GM21529 (cell line): ENCODE measurements around the gene WASF3.

Source experiments
- ATAC-seq: cut with Tn5 transposase; IDR thresholded peaks from one replicate; pipeline ENCODE4 v1.9.1; 2021; ENCODE audit not compliant: unreplicated experiment

Gene WASF3, protein sequence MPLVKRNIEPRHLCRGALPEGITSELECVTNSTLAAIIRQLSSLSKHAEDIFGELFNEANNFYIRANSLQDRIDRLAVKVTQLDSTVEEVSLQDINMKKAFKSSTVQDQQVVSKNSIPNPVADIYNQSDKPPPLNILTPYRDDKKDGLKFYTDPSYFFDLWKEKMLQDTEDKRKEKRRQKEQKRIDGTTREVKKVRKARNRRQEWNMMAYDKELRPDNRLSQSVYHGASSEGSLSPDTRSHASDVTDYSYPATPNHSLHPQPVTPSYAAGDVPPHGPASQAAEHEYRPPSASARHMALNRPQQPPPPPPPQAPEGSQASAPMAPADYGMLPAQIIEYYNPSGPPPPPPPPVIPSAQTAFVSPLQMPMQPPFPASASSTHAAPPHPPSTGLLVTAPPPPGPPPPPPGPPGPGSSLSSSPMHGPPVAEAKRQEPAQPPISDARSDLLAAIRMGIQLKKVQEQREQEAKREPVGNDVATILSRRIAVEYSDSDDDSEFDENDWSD

DNA sequence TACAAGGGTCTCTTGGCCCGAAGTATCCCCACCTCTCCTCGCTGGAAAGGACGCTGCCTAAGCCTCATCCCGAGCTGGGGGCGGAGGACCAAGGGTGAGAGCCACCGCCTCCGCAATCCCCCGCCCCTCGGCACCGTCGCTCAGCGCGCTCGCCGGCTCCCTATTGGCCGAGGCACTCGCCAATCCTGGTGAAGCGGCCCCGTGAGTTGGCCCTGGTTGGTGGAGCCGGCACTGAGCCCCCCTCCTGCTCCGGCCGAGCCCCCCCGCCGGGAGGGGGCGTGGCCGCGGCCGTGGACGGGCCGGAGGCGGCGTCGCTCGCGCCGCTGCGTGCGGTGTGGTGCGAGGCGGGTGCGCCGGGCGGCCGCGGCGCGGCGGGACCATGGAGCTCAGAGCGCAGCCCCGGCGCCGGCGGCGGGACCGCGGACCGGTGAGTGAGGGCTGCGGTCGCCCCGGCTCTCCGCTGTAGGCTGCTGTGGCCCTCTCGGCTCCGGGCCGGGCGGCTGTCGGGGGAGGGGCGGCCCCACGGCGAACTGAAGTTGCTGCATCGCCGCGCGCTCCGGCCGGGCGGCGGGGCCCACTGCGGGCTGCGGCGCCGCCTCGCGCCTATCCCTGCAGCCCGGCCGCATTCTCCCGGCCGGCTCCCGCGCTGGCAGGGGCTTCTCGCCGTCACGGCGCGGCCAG lies at the start of gene WASF3:
Gene WASF3, plus strand, starts transcription at position 291 of the 681 bp plus-strand sequence. CDS start 84,588 bp downstream, outside the sequence.
- ATAC-seq = peak; percentile 96

DNA sequence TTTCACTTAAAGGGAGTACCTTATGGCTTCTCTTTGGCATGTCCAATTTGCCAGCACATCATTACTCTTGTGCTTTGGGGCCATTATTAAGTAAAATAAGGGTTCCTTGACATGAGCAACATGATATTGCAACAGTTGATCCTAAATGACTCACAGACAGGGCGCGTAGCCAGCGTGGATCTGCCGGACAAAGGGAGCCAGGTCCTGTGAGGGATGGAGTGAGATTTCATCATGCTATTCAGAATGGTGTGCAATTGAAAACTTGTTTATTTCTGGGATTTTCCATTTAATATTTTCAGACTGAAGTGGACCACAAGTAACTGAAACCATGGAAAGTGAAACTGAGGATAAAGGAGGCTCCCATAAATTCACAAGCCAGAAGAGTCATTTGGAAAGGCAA lies 48.6 kb upstream of the WASF3 start:
- no peak for ATAC-seq

DNA sequence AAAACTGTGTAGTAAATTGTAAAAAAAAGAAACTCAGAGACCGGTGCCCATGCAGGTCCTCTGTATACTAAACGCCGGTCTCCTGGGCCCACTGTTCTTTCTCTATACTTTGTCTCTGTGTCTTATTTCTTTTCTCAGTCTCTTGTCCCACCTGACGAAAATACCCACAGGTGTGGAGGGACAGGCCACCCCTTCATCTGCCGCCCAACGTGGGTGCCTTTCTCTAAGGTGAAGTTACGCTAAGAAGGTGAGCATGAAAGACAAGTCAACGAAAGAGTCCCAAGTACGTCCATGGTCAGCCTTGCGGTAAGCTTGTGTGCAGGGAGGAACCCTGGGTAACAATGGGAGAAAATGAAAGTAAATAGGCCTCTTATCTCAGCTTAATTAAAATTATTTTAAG lies 48.0 kb upstream of the WASF3 start:
- ATAC-seq = no peak

DNA sequence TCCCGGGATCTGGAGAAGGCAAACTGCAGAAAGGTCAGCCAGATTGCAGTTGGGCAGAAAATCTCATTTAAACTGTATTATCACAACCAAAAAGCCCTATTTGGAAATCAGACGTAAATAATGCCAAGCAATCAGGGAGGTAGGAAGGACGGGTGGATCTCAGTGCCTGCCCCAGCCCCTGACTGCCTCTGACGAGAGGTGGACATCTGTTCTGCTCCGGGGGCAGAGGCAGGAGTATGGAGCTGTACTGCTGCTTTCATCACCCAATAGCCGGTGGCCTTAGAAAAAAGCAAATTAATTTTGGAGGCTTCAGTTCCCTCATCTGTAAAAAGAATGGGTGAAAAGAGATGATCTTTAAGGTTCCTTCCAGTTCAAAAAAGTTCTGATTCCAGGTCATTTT lies 43.6 kb upstream of the WASF3 start:
- no peak for ATAC-seq

DNA sequence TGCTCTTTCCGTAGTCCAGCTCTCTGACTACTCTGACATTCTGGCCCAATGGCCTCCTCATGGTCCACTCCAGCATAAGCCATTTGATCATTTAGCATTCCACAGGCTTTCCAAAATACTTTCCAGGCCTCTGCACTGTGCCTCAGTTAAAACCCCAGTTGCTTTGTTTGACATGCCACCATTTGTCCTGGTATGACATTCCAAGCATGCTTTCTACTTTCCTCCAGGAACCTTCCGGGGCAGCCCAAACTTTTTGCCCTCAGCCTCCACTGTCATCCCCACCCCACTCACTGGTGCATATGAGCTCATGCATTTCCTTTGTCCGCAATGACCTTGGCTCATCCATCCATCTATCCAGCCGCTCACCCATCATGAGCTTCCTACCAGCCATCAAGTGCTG lies 41.8 kb upstream of the WASF3 start:
- no peak for ATAC-seq

DNA sequence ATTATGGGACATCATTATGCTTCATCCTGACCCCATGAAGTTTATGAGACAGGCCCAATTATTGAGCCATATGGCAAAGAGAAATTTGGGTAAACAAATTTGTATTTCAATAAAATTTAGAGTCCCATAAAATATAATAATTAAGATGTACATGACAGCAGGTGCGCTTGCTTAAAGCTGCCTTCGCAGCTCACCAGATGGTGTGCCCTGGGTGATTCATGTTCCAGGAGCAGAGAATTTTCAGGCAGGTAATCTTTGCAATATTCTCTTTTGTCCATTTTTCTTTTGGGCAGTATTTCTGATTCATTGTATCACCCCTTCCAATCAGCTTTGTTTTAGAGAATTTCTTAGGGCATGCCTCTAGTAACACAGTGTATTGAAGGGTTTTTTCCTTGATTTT lies 39.5 kb upstream of the WASF3 start:
- no peak for ATAC-seq

DNA sequence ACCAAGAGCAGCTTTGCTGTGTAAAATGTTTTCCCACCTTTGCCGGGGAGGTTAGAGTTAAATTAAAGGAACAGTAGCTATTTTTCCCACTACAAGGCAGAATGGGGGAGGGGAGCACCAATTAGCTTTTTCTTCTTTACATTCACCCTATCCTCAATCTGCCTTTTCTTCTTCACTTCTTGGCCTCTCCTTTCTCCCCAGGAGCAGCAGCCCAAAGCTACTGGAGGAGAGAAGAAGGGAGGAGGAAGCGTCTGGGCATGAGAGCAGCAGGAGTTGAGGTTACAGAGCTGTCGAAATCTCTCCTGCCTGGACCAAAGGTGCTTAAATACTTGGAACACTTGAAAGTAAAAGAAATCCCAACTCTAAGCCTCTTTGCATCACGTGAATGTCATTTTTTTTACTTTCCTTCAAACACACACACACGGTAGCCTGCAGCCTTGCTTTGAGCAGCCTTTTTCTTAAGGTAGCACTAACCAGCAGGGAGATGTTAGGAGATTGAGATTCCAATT lies 39.0 kb upstream of the WASF3 start:
- ATAC-seq = no peak

DNA sequence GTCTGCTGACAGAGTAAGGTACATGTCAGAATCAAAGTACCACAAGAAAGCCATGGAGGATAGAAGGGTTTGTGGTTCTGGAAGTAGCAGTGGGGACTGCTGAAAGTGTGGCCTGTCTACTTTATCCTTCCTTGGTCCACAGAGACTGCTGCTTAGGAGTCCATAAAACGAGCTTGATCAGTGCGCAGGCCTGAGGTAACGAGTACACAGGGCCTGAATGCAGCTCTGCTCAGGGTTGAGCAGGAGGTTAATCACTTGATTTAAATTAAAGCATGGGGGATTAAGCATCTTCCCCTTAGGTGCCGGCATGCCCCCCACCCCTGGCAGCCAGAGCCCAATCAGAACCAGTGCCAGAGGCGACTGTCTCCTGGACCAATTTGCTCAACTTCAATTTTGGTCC lies 34.9 kb upstream of the WASF3 start:
- ATAC-seq = no peak

DNA sequence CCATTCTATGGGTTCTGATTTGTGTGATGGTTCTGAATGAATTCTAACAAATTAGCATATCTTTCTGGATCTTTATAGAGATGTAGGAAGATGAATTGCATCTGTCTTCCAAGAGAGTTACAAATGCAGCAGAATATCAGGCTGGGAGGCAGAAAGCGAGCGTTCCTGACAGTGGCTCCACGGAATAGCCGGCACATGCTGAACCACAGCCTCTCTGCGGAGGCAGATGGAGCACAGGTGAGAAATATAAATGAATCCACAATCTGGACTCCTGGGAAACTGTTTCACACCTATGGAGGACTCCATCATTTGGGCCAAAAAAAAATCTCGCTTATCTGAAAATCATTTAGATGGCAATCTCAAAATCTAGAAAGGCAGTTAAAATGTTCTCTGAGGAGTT lies 34.5 kb upstream of the WASF3 start:
- ATAC-seq = no peak

DNA sequence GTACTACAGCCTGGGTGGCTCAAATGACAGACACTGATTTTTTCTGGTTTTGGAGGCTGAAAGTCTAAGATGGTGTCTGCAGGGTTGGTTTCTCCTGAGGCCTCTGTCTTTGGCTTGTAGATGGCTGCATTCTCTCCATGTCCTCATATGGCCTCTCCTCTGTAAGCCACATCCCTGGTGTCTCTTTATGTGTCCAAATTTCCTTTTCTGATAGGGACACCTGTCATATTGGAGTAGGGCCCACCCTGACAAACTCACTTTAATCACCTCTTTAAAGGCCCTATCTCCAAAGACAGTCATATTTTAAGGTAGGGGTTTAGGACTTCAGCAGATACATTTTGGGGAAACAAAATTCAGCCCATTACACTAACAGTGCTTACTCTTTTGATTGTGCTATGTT lies 32.0 kb upstream of the WASF3 start:
- ATAC-seq = no peak

DNA sequence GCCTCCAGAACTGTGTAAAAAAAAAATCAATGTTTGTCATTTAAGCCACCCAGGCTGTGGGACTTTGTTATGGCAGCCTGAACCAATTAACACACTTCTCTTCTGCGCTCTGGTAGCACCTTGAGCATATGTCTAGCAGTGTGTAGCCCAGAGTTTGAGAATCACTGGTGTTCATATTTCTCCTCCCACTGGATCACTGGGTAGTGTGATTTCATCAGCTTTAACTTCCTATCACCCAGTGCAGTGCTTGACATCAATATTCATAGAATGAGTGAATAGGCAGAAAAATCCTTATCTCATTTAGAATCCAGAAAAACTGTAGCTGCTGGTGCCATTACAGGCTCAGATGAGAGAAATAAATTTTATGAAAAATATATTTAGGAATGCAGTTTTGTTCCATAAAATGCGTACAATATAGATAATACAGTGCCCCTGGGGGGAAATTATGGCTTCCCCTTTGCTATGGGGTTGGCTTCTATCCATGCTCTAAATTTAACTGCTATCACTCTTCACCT lies 30.7 kb upstream of the WASF3 start:
- no peak for ATAC-seq

DNA sequence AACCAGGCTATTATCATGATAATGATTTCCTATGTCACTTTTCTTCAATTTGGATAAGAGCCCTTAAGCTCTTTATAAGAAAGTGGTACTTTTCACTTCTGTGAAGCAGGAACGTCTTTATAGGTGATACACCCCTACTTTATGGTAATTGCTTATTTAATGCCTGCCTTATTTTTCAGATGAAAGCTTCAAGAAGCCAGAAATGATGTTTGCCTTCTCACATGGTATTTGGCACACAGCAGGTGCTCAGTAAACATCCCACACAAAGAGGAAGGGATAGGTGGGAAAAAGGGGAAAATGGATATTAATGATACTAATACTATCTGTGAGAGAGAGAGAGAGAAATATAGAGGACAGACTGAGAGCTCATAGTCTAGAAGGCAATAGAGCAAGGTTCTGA lies 29.0 kb upstream of the WASF3 start:
- ATAC-seq = no peak

DNA sequence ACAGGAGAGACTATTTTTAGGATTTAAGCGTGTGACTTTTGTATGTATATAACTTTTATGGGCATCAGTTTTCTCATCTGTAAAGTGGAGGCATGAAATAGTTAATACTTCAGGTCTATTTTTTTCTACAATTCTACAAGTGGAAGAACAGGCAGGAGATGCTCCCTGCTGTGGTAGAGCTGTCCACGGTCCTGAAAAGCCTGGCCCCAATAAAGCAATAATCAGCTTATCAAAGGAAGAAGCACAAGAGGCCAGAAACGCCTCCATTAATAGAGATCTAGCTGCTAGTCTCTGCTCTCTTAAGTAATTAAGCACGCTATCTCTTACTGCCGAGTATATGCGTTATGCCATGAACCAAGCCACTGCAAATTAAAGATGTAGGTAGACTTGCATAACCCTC lies 28.0 kb upstream of the WASF3 start:
- ATAC-seq = no peak

DNA sequence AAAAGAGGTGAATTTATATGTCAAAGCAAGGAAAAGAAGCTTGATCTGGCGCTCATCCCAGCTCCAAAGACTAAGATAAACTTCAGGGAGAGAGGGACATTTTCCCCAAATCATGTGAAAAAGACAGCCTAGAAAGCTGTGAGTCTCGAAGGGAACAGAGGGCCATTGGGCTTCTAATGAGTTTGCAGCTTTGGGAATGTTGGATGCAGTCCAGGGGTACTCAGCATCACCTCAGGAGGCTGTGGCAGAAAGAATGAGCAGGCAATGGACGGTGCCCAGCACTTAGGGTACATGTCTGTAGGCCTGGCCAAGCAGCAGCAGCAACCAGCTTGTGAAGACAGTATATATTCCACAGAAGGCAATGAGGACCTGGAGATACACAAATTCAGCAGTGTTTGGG lies 25.7 kb upstream of the WASF3 start:
- ATAC-seq = no peak

DNA sequence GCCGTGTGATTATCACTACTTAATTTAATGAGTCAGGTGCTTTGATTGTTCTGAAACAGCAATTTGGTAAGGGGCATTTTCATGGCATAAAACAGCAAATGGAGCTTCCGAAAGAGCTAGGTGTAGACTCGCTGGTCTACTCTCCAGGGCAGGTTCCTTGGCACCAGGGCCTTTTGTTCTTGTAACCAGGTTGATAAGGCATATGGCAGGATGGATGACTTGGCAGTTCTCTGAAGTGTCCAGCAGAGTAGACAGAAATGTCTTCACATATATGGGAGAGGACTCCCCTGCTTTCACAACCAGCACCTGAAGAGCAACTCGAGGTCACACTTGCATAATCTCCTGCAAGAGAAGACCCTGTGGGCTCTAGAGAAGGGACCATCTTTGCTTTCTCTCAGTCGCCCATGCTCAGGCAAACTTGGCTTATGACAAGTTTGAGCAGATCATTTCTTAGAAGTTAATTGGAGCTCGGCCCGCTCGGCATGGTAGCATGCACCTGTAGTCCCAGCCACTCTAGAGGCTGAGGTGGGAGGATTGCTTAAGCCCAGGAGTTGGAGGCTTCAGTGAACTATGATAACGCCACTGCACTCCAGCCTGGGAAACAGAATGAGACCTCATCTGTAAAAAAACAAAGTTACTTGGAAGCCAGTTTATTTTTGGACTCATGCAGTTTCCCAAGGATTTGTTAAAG lies 23.3 kb upstream of the WASF3 start:
- ATAC-seq = no peak

DNA sequence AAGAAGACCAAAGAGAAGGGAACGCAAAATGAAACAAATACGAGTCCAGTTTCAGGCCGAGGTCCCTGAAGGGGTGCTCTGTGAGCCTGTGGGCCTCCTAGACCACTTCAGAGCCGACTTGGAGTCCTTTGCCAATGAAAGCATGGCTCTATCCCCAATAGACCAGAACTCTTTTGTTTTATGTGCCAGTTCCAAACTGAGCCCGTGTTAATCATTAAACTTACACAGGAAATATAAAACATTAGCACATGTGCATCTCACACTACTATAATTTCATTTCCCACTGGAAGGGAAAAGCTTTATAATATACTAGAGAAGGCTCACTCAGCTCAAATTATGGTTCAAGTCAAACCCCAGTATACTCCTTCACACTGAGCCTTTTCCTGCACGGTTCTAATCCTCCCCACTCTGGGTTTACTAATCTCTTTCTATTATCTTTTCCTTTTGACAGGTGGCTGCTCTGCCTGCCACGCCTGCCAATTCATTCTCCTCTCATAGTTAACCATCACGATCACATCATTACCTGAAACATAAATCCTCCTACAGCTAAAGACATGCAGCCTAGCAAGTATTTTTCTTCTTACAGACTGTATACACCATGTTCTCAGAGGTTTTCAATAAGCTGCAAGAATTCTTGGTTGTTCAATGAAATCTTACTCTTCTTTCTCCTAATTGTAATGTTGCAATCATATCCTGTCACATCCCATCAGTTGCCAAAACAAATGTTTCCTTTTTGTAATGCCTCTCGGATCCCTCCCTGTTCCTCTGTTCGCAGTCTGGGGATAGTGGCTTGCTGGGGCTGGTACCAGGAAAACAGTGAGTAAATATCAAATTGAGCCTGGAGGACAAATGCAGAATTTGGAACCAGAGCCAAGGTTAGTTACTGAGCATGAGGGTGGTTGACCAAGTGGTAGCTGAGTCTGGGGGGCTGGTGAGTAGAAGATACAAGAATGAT lies 18.8 kb upstream of the WASF3 start:
- no peak for ATAC-seq

DNA sequence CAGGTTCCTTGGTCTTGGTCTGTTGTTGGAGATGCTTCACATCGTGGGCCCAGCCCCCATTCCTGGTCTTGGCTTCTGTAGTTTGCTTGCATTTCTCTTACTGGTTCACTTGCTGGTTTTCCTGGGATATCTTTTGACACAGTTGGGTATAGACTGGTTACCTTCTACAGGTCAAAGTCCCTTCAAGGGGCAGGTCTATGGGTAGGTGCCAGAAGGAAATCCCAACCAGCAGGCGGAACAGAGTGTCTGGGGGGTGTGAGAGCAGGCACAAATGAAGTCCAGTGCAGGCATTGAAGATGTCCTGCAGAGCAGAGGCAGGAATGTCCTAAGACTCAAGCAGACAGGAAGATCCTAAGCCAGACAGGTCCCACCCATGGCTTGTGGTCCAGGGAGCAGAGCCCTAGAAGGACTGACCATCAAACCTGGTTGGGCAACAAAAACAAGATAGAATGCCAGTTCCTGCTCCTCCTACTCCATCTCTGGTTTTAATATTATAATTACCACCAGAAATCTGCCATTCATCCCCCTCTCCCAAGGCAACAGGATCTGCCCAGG lies 17.7 kb upstream of the WASF3 start:
- no peak for ATAC-seq

DNA sequence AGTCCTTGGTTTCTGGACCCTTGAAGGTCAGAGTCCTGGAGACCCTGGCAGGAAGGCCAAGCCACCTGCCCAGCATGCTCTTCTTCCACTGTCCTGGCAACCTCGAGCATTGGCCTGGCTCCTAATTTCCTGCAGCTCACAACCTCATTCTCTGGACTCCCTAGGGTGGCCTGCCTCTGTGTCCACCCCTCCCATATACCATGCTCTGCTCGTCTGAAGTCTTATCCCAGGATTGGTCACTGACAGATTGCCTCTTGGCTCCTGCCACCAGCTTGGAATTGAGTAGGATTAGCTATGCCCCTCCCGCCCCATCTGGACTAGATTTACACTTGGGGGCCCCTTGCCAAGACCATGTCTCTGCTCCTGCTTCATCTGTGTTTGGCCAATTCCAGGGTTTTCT lies 17.1 kb upstream of the WASF3 start:
- no peak for ATAC-seq

DNA sequence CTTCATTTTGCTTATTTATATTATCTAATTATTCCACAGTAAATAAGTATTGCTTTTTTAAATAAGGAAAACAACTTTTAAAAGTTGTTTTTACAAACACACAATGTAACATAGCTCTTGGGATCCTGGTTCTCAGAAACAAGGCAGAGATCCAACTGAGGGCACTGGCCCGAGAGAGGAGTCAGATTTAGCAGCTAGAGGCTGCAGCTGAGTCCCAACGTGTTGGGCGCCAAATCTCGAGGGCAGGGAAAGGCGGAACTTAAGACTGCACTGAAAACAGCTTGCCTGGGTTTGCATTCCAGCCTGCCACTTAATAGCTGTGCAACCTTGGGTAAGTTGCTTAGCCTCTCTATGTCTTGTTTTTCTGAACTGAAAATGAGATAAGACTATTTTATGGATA lies 16.4 kb upstream of the WASF3 start:
- ATAC-seq = no peak
